ENCODE data around the gene SYNE2.
"Not testable (repeated sequence)": the region's sequence is repeated elsewhere in the genome, so short reads cannot be mapped to it uniquely, and the experiment has no call there.

Gene SYNE2

DNA sequence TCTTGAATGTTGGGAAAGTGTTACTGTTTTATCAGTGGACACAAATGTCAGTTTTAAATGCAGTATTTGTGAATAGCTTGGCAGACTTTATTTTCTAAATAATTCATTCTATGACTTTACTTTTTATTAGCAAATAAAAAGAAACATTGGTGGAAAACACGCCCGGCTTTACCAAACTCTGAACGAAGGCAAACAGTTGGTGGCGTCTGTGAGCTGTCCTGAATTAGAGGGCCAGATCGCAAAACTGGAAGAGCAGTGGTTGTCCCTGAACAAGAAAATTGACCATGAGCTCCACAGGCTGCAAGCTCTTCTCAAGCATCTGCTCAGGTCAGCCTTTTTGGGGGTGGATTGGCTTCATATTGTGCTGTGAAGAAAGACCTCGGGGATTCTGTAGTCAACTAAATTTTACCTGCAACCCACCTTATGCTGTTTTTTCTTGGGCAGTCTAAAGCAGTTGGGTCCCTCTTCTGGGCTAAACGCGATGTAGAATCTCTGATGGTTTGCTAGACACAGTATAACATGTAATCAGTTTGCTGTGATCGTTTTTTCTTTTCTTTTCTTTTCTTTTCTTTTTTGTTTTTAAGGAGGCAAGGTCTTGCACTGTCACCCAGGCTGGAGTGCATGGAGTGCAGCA, 285.0 kb downstream of the SYNE2 start:
- DNase-seq = no peak

DNA sequence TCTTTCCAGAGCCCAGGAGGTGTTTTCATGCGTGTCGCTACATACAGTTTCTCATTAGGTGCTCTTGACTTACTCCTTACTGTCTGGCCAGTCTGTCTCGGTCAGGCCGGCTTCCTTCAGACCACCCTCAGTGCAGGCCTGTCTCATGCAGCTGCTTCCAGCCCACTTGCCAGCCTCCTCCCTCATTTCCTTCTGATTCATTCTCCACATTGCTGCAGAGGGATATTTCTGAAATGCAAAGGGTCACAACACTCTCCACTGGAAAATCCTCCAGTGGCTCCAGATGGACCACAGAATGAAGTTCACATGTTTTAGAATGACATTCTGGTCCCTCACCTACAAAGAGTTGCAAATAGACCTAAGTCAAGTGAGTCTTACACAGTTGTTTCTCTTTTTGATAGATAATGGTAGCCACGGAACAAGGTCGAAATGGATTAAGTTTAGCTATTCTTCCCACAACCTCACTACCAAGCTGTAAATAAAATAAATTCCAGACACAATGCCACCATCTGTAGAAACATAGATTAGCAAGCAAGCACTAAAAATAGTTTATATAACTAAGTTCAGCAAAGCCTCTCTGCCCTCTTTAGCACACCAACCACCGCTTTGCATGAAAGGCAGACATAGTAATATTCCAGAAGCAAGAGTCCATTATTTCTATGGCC, 294.5 kb downstream of the SYNE2 start:
- no peak for DNase-seq

DNA sequence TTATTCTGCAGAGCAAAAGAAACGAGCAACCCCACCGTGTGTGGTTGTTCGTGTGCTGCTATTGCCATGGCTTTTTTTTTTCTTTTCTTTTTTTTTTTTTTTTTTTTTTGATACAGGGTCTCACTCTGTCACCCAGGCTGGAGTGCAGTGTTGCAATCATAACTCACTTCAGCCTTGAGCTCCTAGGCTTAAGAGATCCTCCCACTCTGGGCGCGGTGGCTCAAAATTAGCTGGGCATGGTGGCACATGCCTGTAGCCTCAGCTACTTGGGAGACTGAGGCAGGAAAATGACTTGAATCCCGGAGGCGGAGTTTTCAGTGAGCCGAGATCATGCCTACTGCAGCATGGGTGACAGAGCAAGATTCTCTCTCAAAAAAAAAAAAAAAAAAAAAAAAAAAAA, 297.1 kb downstream of the SYNE2 start:
- DNase-seq = no peak

DNA sequence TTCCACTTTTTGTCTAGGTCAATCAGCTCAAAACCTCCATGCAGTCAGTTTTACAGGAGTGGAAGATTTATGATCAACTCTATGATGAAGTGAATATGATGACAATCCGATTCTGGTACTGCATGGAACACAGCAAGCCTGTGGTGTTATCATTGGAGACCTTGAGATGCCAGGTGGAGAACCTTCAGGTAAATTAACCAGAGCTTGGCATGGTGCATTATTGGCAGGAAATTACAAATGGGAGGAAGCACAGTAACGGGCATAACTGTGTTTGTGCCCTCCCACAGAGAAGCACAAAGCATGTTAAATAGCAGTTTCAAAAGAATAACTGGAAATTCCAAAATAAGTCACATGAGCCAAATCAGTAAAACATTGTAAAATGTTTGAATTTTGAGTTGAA, 305.8 kb downstream of the SYNE2 start:
- DNase-seq = no peak

DNA sequence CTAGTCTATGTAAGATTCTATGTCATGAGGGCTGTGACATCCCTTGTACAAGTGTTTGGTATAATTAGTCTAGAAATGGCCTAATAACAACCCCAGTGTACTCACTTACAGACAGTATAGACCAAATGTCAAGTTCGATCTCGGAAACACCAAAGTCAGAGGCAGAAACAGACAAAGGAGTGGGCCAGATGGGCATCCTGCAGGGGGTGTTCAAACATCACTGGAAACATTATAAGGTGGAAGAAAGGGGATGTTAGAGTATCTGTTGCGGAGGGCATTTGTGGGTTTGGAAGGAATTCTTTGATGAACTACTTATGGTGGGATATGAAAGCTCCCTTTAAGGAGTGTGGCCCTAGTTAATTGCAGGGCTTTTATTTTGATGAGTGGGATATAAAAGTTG, 306.8 kb downstream of the SYNE2 start:
- no peak for DNase-seq

DNA sequence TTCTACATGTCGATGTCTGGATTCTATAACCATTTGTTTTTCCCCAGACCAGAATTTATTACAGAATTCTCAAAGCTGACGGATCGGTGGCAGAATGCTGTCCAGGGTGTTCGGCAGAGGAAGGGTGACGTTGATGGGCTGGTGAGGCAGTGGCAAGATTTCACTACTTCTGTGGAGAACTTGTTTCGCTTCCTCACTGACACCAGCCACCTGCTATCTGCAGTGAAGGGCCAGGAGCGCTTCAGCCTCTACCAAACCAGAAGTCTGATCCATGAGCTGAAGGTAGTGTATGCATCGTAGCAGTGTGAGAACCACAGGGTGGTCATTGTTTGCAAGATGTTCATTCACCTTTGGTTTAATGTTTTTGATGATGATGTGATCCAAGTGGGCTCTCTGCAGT, 317.4 kb downstream of the SYNE2 start:
- DNase-seq = no peak

DNA sequence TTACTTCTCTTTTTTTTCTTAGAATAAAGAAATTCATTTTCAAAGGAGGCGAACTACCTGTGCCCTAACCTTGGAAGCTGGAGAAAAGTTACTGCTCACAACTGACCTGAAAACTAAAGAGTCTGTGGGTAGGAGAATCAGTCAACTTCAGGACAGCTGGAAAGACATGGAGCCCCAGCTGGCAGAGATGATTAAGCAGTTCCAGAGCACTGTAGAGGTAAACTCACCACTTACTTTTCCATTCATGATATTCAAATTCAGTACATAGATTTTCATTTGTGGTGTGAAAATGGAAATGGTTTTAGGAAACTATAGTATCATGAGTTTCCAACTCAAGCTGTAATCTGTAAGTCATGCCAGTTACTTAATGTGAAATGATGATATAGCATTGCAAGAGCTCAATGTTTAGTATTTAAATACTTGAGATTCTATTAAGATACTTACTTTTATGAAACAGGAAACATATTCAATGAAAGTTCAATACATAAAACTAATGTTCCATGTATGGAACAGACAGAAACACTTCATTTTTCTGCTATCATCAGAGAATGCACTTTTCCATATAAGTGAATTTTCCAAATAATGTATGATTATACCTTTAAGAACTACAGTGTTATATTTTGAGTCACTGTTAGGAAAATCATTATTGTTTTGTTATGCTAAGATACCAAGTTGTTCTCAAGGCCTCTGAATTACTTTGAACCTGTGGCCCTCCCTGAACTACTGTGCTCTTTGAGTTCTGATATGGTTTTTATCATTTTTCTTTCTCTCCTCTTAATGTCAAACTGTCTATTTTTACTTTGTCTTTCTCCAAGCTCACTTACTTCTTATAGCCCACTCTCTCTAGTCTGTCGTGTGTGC, 322.3 kb downstream of the SYNE2 start:
- DNase-seq = no peak

DNA sequence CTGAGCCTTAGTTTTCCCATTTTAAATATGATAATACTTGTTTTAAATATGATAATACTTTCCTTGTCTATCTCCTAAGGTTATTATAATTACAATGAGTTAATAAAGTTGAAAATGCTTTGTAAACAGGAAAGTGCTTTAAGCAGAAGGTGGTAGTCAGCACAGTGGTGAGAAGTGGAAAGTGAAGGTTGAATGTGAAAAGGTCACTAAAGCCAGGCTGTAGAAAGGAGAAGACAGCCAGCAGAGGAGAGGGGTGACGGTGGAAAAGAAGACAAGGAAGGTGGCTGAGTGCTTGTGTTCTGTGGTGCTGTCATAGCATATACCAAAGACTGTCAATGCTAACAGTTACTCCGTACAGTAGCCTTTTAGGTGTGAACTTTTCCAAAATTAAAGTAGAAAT, 323.5 kb downstream of the SYNE2 start:
- no peak for DNase-seq

DNA sequence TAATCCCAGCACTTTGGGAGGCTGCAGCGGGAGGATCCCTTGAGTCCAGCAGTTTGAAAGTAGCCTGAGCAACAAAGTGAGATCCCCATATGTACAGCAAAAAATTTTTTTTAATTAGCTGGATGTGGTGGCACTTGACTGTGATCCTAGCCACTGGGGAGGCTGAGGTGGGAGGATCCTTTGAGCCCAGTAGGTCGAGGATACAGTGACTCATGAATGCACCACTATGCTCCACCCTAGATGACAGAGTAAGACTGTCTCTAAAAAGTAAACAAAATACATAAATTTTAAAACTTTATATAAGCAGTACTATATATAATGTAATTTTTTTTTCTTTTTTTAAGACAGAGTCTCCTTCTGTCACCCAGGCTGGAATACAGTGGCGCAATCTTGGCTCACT, 326.0 kb downstream of the SYNE2 start:
- DNase-seq = no peak

DNA sequence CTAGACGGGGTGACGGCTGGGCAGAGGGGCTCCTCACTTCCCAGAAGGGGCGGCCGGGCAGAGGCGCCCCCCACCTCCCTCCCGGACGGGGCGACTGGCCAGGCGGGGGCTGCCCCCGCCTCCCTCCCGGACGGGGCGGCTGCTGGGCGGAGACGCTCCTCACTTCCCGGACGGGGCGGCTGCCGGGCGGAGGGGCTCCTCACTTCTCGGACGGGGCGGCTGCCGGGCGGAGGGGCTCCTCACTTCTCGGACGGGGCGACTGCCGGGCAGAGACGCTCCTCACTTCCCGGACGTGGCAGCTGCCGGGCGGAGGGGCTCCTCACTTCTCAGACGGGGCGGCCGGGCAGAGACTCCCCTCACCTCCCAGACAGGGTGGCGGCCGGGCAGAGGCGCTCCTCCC, 330.1 kb downstream of the SYNE2 start:
- not testable (repeated sequence) for DNase-seq

DNA sequence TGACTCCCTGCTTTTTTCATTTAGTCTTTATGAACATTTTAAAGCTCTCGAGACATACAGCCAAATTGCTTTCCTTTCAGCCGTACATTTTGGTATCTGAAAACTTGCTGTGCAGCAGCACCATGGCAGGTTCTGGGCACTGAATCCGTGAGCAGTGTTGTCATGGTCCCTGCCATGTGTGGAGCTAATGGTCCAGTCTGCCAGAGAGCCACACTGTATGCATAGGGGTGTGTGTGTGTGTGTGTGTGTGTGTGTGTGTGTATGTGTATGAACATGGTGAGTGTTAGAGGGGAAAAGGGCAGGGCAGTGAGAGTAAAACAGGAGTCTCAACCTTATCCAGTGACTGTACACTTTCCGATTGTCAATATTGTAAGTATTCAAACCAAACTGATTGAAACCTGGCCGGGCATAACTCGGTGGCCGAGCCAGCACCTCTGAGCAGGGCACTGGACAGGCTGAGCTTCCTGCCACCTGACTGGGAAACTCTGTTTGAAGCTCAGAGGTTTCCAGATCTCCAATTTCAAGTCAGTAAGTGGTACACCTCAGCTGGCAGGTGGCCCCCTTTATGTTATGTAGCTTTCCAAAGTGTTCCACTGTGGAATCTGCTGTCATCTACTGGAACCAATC, 331.4 kb downstream of the SYNE2 start:
- DNase-seq = no peak

DNA sequence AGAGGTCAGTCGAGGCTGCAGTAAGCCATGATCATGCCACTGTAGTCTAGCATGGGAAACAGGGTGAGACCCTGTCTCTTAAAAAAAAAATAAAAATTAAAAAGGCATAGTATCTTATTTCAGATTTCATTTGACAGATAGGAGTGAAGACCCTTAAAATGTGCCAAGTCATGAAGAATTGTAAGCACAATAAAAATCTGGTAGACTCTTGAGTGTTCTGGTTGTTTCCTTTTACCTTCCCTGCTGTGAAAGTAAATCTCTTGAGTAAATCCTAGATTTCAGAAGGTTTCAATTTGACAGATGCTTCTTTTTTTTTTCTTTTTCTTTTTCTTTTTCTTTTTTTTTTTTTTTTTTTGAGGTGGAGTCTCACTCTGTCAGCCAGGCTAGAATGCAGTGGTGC, 332.4 kb downstream of the SYNE2 start:
- DNase-seq = no peak

DNA sequence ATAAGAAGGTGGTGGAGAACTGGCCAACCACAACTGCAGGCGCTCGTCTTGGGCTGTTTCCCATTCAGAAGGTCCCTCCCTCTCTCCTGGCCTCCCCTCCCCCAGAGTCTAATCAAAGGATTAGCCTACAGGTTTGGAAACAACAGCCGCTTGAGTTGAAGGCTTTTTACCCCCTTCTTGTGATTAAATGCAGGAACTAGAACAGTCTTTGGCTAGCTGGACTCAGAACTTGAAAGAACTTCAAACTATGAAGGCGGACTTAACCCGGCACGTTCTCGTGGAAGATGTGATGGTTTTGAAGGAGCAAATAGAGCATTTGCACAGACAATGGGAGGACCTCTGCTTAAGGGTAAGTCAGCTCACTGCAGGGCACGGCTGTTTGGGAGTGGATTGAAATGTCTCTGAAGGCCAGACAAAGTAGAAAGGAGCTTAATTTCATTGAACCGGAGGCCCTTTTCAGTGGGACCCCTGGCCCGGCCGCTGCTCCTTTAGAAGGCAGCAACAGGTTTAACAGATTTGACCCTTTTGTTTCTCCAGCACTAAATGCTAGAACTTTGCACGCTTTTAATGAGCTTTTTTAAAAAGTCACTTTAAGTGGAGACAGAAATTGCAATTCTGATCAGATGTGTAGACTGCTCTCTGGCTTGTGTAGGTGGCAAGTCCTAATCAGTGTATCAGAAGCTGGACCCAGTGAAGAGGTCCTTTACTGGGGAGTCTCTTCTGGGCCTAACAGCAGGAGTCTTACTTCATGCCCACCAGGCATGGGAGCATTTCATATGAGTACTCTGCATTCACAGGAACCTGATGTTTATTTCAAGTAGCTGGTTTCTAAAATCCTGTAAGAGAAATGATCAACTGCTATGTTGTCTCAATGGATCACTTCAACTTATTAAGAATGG, 333.7 kb downstream of the SYNE2 start:
- DNase-seq = no peak

DNA sequence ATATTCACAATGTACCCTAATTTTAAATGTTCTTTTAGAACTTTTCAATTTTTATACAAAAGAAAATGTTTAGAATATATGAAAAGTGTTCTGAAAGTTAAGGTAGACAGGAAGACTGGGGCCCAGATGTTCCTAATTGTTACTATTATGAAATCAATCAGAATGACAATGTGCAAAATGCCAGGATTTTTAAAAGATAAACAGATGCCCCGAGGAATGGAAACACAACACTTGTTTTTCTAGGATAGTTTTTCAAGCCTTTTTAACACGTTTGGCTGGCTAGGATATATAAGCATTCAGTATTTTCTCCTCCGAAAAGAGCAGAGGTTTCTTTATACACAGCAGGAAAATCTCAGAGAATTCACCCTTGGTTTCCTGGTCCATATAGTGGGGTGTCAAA, 334.5 kb downstream of the SYNE2 start:
- no peak for DNase-seq

DNA sequence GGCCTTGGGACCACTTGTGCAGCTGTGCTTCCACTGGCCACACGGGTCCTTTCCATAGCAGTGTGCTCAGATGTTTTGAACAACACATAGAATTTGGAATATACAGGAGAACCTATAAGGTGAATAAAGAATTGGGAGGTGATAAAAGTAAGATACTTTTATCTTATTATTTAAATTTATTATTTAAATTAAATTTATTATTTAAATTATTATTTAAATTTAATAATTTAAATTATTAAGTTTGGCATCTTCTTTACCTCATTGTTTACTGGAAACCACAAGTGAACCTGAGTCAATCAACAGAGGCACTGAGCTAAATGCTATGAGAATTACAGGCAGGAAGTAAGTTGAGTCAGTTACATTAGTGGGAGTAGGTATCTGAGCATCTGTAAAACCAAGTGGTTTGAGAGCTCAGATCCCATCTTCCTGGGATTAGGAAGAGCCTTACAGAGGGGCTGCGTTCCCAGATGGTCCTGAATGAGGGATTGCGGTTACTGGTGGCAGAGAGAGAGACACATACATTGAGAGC, 338.2 kb downstream of the SYNE2 start:
- DNase-seq = no peak

DNA sequence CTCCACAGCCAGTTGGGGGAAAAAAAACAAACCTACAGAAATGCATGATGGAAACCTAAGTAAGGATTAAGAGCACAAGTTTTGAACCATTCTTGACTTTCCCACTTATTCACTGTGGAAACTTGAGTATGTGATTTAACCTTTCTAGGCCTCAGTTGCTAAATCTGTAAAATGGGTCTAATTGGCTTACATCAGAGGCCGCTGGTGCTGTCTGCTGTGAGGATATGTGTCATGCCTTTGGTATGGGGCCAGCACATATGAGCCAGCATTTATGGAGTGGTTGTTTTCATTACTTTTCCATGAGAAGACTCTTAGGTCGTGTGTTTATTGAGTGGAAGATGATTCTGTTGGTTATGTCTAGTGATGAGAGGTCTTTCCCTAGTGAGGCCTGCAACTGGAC, 339.0 kb downstream of the SYNE2 start:
- DNase-seq = no peak

DNA sequence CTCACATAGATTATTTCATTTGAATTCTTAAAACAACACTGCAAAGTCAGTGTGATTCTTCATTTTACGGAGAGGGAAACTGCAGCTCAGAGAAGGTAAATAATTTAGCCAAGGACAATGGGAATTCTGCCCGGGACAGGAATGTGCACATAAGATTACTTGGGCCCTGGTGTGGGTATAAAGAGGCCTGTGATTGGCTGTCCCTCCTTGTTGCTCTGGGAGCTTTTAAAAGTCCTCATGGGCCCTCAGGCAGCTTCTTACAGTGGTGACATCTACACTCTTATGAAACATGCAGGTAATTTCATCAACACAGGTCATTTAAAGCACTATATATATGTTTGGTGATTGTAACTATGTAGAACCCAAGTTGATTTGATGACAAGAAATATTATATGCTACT, 341.0 kb downstream of the SYNE2 start:
- no peak for DNase-seq

DNA sequence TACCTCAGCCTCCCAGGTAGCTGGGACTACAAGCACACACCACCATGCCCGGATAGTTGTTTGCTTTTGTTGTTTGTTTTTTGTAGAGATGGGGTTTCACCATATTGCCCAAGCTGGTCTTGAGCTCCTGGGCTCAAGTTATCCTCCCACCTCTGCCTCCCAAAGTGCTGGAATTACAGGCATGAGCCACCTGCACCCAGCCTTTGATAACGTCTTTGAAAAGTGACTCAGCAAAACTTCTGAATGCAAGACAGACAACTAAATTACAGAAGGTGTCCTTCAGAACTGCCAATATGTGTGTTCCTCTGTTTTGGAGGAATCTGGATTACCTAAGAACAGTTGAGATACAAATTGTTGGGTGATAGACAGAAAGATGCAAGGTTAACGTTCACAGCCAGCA, 341.6 kb downstream of the SYNE2 start:
- DNase-seq = no peak

DNA sequence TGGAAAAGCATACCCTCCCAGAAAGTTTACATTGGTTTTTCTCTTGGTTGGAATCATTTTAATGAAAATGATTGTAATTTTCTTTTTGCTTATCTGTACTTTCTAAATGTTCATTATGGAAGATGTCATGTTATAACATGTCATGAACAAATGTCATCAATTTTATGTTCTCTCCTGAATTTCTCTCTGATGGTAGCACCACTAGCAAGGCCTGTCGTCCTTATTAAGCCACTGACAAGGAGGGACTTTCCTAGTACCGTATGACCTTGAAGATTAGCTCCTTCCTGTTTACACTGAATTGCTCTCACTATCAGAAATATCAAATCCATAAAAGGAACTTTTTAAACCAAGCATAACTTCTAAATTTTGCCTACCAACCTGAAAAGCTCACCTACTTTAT, 342.4 kb downstream of the SYNE2 start:
- DNase-seq = no peak

DNA sequence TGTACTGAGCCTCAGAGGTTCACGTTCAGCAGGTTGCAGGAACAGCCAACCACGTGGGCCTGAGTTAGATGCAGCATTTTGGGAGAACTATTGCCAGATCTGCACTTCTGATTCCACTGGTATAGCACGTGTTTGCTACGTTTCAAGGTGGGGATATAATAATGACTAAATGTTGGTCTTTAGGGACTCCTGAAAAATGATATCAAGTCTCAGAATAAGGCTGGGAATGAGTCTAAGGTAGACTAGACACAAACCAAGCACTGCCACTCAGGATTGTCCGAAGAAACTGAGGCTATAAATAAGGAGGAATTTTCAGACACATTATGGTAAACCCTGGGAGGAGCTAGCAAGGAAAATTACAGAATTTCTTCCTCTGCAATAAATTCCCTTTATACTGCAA, 343.3 kb downstream of the SYNE2 start:
- no peak for DNase-seq

DNA sequence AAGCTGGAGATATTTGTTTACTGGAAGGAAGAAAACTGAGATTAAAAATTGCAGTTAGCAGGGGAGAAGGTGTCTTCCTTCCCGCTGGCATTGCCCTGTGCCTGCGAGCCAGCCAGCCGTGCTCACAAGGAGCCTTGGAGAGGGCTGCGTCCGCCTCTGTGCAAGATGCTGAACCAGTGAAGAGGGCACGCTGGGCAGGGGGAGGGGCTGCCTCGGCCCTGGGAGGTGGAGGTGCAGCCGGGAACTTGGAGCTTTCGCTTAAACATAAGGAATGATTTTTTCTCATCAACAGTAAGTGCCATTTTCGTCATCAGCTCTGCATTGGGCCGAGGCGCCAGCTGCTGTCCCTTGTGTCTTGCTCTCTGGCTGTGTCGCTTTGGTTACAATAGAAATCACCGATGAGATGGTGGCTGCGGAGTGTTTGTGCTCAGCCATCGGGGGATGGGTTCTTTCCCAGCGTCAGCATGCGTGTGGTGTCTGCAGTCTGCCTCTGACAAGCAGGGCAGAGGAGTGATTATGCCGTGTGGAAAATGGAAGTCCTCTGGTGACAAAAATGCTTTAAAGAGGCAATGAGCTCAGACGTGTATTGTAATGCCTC, 344.1 kb downstream of the SYNE2 start:
- DNase-seq = no peak

DNA sequence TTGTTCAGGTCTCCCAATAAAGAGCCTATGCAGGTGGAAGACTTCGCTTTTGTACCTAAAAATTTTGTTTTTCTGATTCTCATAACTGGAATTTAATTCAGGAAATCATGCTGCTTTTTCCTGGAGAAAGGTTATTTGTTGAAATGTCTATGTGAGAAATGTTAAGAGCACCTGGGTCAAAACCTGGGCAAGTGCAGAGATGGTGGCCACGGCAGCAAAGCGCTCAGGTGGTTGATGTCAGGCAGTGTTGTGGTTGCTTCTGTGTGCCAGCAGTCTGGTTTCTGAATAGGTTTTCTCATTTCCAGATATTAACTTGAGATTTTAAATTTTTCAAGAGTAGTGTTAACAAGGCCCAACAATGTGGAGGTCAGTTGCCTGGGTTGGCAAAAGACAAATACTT, 345.2 kb downstream of the SYNE2 start:
- no peak for DNase-seq
